Body of pancreas (tissue), 4 donors: ENCODE data around the gene LINC01488. TPM values are rescaled to one million over a fixed set of nuclear protein-coding genes. Genes with fewer than 3 reads are reported as not detected.
A peak's percentile ranks its signal among the peaks of the same experiment; 100 is the strongest.

Source experiments
- ATAC-seq: fragments of 150-250 bp; one replicate; pipeline ENCODE4 v1.9.1; 2016
- DNase-seq, 4 donors: peaks; one replicate each; pipeline ENCODE4 v3.0.0-alpha.2; 2019
- H3K27ac ChIP-seq, 4 donors: fragments of 200-600 bp; sonication (generic); 1 replicate in 3 of 4; 2 replicates in 1 of 4; pipeline versions ENCODE4 v1.5.1 to v1.6.1; 2016 to 2019; ENCODE audit warnings: mild to moderate bottlenecking in 1 of 4, mixed read lengths in 1 of 4, moderate library complexity in 1 of 4
- H3K27me3 ChIP-seq, 2 donors: fragments of 200-600 bp; sonication (generic); one replicate each; pipeline ENCODE4 v1.6.0; 2016; ENCODE audit warnings: mild to moderate bottlenecking in 1 of 2
- H3K36me3 ChIP-seq, 2 donors: fragments of 200-600 bp; sonication (generic); replicated peaks in 1 of 2; 2 replicates each; pipeline ENCODE4 v1.5.1; 2016; ENCODE audit warnings: low read depth in 2 of 2; ENCODE audit not compliant: insufficient read depth in 1 of 2
- H3K4me1 ChIP-seq: fragments of 200-600 bp; sonication (generic); one replicate; pipeline ENCODE4 v1.6.0; 2016
- H3K4me3 ChIP-seq, 2 donors: fragments of 200-600 bp; sonication (generic); 1 replicate in 1 of 2; 2 replicates in 1 of 2; pipeline ENCODE4 v1.5.1; 2016 to 2019
- H3K9me3 ChIP-seq, 3 donors: fragments of 200-600 bp; sonication (generic); 1 replicate in 2 of 3; 2 replicates in 1 of 3; pipeline ENCODE4 v1.5.1; 2016
- POLR2A ChIP-seq, 3 donors: fragments of 450-650 bp; IDR thresholded peaks; one replicate each; pipeline ENCODE4 v1.6.1; 2016; ENCODE audit warnings: antibody characterized with exemption in 3 of 3, mild to moderate bottlenecking in 2 of 3
- WGBS, 2 donors: methylation state at CpG; one replicate each; pipeline ENCODE4 v1.1.5; 2017; 5-methylcytosine and 5-hydroxymethylcytosine counted together
- intact Hi-C: fragments of 100-400 bp; cut with DNase I; formaldehyde crosslinking; loops from one replicate; pipeline ENCODE4 v1.15.1; 2023
- total RNA-seq, 2 donors: library from RNA; depleted of rRNA; stranded (reverse); fragments of >200 nt; gene quantifications; one replicate each; pipeline ENCODE4 v1.1.0, GENCODE V29; 2016
- TF ChIP-seq, protein P1 (sequence below), 7 experiments: fragments of 450-650 bp in 4 of 7; fragments of 200-600 bp in 3 of 7; sonication (generic) in 3 of 7; IDR thresholded peaks; one replicate each; pipeline ENCODE4 v1.5.1; 2016 to 2019; ENCODE audit warnings: antibody characterized with exemption in 7 of 7

LINC01488 gene
- total RNA-seq, 2 donors from 2014 or later = not detected

DNA sequence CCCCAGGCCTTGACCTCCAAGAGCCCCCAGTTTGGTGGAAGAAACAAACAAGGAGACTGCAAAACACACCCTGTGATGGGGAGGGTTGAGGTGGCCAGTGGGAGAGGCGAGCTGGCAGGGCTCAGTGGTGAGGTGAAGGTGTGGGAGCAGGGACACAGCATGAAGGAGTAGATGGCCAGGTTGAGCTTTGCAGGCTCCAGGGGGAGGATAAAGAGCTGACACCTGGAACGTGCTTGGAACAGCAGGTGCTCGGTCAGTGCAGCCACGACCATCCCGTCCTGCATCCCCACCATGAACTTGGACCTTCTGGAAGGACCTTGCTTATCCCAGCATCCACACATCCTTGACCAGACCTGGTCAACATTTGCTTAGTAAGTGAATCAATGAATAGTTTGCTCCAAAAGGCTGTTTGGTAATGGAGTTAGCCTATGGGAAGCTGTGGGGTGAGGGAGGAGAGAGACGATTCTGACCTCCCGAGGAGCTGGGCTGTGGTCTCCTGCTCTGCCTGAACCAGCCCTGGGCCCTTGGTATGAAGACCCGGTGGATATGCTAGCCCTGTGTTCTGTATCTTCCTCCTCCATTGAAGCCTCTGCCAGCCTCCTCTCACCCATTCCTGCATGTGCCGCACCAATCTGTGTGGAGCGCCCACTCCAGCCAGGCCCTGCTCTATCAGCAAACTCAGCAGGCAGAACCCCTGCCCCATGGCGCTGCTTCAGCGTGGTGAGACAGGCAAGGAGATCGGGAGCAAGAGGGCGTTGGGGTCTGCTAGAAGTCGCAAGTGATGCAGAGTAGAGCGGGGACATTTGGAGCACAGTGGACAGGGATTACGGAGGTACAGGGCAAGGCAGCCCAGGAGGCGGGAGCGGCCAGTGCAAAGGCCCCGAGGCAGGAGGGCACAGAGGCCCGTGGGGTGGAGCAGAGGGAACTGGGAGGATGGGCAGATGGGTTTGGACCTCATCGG lies 9.9 kb downstream of the LINC01488 start:
- ATAC-seq = no peak
- 74 to 79% methylated on average over 22 of the region's 22 CpGs for WGBS, 2 donors
- no peaks in the 10 kb centered on the region for H3K36me3 ChIP-seq
- TF ChIP-seq, protein P1, sequence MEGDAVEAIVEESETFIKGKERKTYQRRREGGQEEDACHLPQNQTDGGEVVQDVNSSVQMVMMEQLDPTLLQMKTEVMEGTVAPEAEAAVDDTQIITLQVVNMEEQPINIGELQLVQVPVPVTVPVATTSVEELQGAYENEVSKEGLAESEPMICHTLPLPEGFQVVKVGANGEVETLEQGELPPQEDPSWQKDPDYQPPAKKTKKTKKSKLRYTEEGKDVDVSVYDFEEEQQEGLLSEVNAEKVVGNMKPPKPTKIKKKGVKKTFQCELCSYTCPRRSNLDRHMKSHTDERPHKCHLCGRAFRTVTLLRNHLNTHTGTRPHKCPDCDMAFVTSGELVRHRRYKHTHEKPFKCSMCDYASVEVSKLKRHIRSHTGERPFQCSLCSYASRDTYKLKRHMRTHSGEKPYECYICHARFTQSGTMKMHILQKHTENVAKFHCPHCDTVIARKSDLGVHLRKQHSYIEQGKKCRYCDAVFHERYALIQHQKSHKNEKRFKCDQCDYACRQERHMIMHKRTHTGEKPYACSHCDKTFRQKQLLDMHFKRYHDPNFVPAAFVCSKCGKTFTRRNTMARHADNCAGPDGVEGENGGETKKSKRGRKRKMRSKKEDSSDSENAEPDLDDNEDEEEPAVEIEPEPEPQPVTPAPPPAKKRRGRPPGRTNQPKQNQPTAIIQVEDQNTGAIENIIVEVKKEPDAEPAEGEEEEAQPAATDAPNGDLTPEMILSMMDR (IDR thresholded peaks at IDR 0.05) = no peak
- TF ChIP-seq POLR2A (IDR thresholded peaks at IDR 0.05) = no peak
- H3K4me1 ChIP-seq = peaks cover 9% of the 10 kb centered on the region
- no peaks in the 10 kb centered on the region for H3K27me3 ChIP-seq
- no peak for DNase-seq
- intact Hi-C loops = no loop called here
- no peaks in the 10 kb centered on the region for H3K9me3 ChIP-seq
- no peak overlapping the region for H3K27ac ChIP-seq
- H3K4me3 ChIP-seq = no peak overlapping the region

DNA sequence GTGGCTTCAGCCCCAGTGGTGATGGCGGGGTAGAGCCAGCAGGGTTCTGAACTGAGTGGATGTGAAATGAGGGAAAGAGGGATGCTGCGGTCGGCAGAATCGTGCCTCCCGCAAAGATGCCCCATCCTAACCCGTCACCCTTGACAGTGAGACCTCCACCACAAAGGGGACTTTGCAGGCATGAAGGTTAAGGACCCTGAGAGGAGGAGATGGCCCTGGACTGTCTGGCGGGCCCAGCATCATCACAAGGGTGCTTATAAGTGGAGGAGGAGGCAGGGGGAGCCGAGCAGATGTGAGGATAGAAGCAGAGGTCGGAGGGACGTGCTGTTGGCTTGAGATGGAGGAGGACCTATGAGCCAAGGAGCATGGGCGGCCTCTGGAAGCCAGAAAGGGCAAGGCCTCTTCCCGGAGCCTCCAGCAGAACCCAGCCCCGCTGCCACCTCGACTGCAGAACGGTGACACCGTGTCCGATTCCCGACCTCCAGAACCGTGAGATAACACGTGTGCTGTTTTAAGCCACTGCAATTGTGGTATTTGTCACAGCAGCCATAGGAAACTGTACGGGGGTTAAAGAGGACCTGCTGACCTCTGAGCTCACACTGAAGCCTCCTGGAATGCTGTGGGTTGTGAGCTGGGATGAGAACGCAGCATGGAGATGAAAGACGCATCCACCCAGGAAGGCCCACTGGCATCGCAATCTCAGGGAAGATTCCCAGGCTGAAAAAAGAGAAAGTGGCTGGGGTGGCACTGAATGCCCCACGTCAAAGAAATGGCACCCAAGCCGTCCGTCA lies 10.9 kb downstream of the LINC01488 start:
- ATAC-seq (no peak), DNase-seq (no peak)
- 66 to 74% methylated on average over 27 of the region's 27 CpGs for WGBS, 2 donors
- intact Hi-C loops = no loop called here
- Histone ChIP-seq H3K4me3 (no peak overlapping the region), H3K4me1 (peaks cover 15% of the 10 kb centered on the region), H3K9me3 (no peaks in the 10 kb centered on the region), H3K27me3 (no peaks in the 10 kb centered on the region), H3K36me3 (no peaks in the 10 kb centered on the region), H3K27ac (no peak overlapping the region)
- TF ChIP-seq, protein P1 (IDR thresholded peaks at IDR 0.05) = no peak
- no peak for TF ChIP-seq POLR2A (IDR thresholded peaks at IDR 0.05)

DNA sequence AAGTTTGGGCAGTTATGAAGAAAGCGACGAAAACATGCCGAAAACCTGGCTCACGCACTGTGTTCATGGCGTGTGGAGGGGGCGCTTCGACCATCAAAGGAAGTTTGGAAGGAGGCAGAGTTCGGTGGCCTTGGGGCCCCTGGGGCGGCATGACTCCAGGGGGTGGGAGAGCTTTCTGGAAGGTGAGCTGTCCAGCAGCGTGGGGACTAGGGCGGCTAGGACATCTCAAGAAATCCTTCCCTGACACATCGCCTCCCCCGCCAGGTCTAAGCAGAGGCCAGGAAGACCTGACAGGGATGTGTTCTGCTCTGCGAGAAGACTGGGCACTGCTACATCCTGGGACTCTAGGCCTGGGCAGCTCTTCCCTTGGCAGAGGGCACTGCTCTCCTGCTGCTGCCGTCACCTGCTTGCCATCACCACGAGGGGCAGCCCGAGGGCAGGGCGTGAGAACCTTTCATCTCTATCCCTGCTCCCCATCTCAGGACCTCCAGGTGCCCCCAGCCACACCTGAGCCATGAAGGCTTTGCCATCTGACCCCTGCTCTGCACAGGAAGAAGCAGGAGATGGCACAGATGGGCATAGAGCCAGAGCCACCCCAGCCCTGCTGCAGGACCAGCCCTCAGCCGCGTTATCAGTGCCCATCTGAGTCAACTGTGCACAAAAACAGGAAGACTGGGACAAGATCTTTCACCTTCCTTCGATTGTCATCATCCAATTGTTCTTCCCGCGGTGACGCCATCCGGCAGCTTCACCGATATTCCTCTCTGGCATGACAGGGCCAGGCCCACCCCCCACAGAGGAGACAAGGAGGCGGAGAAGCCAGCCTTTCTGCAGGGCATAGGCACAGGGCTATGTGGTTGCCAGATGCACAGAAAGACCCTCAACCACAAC lies 12.7 kb downstream of the LINC01488 start:
- Histone ChIP-seq H3K4me1 (peaks cover 19% of the 10 kb centered on the region), H3K36me3 (no peaks in the 10 kb centered on the region), H3K27ac (no peak overlapping the region), H3K4me3 (no peak overlapping the region), H3K9me3 (no peaks in the 10 kb centered on the region), H3K27me3 (no peaks in the 10 kb centered on the region)
- ATAC-seq = no peak
- no peak for DNase-seq
- TF ChIP-seq POLR2A (IDR thresholded peaks at IDR 0.05) = no peak
- TF ChIP-seq, protein P1 (IDR thresholded peaks at IDR 0.05) = no peak
- 70 to 85% methylated on average over 20 to 27 of the region's 27 CpGs for WGBS, 2 donors
- intact Hi-C loops = no loop called here

DNA sequence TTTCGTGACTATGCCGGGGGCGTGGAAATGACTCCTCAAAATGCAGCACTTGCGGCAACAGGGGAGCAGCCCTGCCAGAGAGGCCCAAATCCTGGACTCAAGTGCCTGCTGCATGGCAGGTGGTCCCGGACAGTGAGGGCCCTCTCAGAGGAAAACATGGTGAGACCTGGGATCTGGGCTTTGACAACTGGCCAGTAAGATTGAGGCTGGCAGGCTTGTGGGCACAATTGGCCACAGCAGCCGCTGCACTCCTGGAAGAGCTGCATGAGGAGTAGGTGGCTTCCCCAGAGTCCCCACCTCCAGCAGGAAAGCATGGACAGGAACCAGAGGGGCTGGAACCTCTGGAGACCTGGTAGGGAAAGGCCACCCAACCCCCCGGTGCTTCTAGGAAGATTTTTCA lies 13.4 kb downstream of the LINC01488 start:
- Histone ChIP-seq H3K9me3 (no peaks in the 10 kb centered on the region), H3K36me3 (no peaks in the 10 kb centered on the region), H3K4me3 (no peak overlapping the region), H3K4me1 (peaks cover 19% of the 10 kb centered on the region), H3K27me3 (no peaks in the 10 kb centered on the region), H3K27ac (peak overlapping the region in 2 of 4 donors; percentile 79 to 87)
- TF ChIP-seq, protein P1 (IDR thresholded peaks at IDR 0.05) = no peak
- no peak for TF ChIP-seq POLR2A (IDR thresholded peaks at IDR 0.05)
- no peak for ATAC-seq
- intact Hi-C loops = no loop called here
- 76 to 92% methylated on average over 7 of the region's 7 CpGs for WGBS, 2 donors
- no peak for DNase-seq
